ENCODE data around the gene SMTN.
"Not testable (repeated sequence)": the region's sequence is repeated elsewhere in the genome, so short reads cannot be mapped to it uniquely, and the experiment has no call there.

Gene SMTN

GRCh38 chr22:31090217-31091085 lies 9.3 kb downstream of the SMTN start:
- DNase-seq (ENCODE audit: low spot score), result no peak

DNA sequence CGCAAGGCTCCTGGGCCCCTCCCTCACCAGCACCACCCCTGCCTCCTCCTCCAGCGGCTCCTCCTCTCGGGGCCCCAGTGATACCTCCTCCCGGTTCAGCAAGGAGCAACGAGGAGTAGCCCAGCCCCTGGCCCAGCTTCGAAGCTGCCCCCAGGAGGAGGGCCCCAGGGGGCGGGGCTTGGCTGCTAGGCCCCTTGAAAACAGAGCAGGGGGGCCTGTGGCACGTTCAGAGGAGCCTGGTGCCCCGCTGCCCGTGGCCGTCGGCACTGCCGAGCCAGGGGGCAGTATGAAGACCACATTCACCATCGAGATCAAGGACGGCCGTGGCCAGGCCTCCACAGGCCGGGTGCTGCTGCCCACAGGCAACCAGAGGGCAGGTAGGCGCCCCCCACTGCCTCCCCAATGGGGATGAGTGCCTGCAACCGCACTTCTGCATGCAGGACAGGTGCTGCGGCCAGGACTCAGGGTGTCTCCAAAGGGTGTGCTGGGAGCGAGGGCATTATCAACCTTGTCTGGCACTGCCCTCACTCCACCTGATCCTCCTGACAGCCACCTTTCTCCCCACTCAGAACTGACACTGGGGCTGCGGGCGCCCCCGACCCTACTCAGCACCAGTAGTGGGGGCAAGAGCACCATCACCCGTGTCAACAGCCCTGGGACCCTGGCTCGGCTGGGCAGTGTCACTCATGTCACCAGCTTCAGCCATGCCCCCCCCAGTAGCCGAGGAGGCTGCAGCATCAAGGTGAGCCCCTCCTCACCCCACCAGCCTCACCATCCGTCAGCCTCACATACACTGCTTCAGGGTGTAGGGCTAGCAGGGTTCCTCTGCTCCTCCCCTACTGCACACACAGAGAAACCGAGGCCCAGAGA lies 10.2 kb downstream of the SMTN start:
- no peak for DNase-seq (ENCODE audit: low spot score)

- DNase-seq (ENCODE audit: low spot score), result no peak
Measured at GRCh38 chr22:31092161-31092560, 11.0 kb downstream of the SMTN start.

DNA sequence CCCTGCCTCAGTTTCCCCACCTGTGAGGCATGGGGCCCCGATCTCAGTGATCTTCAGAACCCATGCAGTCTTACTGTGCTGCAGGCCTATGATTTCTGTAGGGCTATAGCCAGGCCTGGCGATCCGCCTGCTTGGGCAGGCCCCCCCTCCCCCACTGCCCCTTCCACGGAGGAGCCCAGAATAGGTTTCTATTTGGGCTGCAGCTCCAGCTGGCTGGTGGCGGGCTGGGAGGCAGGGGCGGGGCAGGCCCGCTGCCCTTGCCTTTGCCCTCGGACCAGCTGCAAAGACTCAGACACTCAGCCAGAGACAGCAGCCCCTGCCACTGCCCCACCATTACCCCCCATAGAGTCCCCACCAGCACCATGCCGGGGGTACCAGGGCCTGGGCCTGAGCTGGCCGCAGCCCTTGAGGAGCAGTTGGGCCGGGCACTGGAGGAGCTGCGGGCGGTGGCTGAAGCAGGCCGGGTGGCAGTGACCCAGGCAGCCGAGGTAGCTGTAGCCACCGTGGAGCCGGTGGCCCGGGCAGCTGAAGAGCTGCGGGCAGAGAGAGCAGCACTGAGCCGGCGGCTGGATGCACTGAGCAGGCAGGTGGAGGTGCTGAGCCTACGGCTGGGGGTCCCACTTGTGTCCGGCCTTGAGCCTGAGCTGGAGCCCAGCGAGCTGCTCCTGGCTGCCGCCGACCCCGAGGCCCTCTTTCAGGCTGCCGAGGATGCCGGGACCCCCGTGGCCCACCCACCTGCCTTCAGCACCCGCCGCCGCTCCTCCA lies 12.2 kb downstream of the SMTN start:
- peak; percentile 68 for DNase-seq (ENCODE audit: low spot score)

- no peak for DNase-seq (ENCODE audit: low spot score)
Measured at GRCh38 chr22:31094021-31094551, 13.0 kb downstream of the SMTN start.

- no peak for DNase-seq (ENCODE audit: low spot score)
Measured at GRCh38 chr22:31094741-31095140, 13.6 kb downstream of the SMTN start.

- no peak for DNase-seq (ENCODE audit: low spot score)
Measured at GRCh38 chr22:31095637-31096249, 14.6 kb downstream of the SMTN start.

GRCh38 chr22:31096657-31097279 lies 15.7 kb downstream of the SMTN start:
- DNase-seq (ENCODE audit: low spot score), result no peak

- not testable (repeated sequence) for DNase-seq (ENCODE audit: low spot score)
Measured at GRCh38 chr22:31097539-31097938, 16.4 kb downstream of the SMTN start.

- DNase-seq (ENCODE audit: low spot score), result no peak
Measured at GRCh38 chr22:31097941-31098631, 17.0 kb downstream of the SMTN start.

DNA sequence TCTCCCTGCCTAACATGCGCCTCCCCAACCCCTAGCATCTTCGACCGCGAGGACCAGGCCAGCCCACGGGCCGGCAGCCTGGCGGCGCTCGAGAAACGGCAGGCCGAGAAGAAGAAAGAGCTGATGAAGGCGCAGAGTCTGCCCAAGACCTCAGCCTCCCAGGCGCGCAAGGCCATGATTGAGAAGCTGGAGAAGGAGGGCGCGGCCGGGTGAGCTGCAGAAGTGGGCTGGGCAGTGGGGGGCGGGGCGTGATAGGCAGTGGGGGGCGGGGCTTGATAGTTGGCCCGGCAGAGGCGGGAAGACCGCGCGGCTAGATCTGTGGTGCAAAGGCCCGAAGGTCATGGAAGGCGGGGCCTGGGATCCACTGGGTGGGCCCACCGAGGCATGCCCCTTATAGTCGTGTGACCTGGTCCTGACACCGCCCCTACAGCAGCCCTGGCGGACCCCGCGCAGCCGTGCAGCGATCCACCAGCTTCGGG lies 17.6 kb downstream of the SMTN start:
- no peak for DNase-seq (ENCODE audit: low spot score)

GRCh38 chr22:31099386-31099785 lies 18.3 kb downstream of the SMTN start:
- DNase-seq (ENCODE audit: low spot score), result no peak

- DNase-seq (ENCODE audit: low spot score), result no peak
Measured at GRCh38 chr22:31099841-31100761, 19.0 kb downstream of the SMTN start.

GRCh38 chr22:31100762-31101525 lies 19.8 kb downstream of the SMTN start:
- no peak for DNase-seq (ENCODE audit: low spot score)

- no peak for DNase-seq (ENCODE audit: low spot score)
Measured at GRCh38 chr22:31102441-31103081, 21.4 kb downstream of the SMTN start.

GRCh38 chr22:31103111-31103510 lies 22.0 kb downstream of the SMTN start:
- no peak for DNase-seq (ENCODE audit: low spot score)

DNA sequence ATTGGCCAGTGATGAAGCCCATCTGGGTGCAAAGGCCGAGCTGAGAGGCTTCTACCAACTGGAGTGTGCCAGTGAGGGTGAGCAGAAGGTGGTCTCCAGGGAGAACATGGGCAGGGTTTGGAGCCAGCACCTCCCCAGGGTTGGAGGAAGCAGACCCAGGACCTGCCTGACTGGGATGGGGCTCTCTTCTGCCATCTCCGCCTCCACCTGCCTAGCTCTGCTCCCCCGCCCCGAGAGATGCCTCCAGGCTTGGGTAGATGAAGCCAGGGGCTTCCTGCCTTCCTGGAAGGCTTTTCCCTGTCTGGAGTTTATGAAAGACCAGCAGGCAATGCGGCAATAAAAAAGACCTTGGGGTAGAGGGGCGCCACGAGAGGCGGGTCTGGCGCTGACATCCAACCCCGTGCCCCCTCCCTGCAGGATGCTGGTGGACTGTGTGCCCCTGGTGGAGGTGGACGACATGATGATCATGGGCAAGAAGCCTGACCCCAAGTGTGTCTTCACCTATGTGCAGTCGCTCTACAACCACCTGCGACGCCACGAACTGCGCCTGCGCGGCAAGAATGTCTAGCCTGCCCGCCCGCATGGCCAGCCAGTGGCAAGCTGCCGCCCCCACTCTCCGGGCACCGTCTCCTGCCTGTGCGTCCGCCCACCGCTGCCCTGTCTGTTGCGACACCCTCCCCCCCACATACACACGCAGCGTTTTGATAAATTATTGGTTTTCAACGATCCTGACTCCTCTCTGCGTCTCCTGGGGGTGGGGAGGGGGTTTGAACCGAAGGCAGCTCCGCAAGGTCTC lies 23.0 kb downstream of the SMTN start:
- DNase-seq (ENCODE audit: low spot score), result no peak
